Fibroblast of skin of abdomen (primary cell): Measurements from ENCODE around the gene AKR1C3.
"Not testable (repeated sequence)": the region's sequence is repeated elsewhere in the genome, so short reads cannot be mapped to it uniquely, and the experiment has no call there.

Experiments used
- DNase-seq: peaks from one replicate; pipeline ENCODE4 v3.0.0-alpha.2; 2013

Gene AKR1C3

DNA sequence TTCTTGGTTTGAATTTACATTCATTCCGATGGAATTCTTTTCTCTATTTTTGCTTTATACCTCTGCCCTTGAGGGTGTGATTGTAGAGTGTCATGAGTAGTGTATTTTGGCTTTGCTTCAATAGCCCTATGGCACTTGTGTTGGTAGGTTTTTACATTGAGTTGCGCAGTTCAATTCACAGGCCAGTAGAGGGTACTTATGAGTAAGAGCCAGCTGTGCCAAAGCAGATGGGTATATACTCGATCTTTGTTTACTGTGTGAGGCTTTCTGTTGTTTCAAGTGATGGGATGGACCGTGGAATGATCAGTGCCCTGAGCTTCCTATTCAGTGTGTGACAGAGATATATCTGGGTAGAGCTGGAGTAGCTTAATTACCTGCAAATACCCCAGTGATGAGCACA is 4.3 kb upstream of the AKR1C3 start:
- DNase-seq = no peak

DNA sequence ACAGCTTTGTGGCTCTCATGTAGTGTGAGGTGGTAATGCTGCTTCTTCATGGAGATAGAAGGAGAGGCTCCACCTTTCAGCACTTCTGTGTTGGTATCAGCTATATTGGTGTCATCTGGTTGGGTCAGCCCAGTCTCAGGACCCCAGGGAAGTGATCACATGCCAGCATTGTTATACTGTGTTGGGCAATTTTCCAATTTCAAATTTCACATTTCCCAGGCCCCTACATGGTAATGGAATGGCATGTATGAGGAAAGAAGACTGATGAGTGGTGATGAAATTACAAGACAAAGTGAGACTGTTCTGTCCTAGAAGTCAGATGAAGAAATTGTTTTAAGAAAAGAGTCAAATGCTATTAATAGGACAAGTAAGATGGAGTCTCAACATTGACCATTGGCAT is 3.7 kb upstream of the AKR1C3 start:
- DNase-seq = no peak

DNA sequence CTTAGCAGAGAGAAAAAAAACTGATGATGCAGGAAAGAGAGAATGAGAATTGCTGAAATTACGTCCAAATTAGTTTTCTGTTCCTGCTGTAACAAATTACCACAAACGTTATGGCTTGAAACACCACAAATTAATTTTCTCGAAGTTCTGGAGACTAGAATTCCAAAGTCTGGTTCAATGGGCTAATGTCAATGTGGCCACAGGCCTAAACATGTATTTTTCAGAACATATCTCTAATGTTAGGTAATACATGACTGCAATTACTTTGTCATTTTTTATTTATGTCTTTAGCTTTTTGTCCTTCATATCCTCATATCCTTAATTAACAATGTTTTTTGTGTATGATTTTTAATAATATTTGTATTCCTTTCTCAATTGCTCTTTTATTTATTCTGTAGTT is 3.0 kb upstream of the AKR1C3 start:
- no peak for DNase-seq

DNA sequence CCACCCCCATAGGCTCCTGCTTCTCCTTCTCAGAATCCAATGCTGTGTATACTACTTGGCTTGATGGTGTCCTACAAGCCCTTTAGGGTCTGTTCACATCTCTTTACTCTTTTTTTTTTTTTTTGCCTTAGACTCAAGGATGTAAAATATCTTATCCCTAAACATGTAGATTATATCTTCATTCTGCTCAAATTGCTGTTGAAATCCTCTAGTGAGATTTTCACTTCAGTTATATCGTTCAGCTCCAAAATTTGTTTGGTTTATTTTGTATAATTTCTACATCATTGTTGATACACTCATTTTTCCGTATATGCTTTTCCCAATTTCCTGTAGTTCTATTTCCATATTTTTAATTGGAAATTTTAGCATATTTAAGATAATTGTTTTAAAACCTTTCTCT is 1.8 kb upstream of the AKR1C3 start:
- DNase-seq = no peak

DNA sequence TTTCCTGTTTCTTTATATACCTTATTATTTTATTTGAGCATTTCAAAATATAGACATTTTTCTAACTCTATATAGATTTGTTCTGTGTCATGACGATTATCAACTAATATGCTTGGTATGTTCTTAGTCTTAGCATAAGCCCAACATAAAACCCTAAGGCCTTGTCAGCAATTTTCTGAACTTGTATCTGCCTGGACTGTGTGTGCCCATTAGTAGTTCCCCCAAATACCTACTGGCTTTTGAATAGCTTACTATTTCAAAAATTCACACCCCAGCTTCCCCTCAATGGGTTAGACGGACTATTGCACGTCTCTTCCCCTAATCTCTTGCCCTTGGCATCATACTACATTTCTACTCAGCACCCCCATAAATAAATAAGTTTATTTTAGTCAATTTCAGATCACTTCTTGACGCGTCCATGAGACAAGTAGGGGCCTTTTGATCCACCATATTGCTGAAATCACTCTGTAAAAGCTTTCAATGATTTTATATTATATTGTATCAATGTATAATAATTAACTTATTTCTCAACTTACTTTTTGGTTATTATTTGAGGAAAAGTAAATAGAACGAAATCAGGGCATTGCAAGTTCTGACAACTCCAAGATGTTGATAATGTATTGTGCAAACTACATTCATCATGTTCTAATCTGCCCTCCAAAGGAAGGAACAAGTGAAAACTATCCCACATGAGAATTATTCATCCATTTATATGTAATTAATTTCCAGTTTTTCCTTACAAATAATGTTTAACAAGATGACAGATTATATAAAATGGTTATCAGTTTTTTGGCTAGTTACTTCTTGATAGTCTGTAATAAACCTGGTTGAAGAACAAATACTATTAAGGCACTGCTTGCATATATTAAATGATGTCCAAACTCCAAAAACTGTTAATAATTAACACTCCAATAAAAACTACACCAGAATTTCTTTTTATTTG is 1.1 kb upstream of the AKR1C3 start:
- DNase-seq = no peak

DNA sequence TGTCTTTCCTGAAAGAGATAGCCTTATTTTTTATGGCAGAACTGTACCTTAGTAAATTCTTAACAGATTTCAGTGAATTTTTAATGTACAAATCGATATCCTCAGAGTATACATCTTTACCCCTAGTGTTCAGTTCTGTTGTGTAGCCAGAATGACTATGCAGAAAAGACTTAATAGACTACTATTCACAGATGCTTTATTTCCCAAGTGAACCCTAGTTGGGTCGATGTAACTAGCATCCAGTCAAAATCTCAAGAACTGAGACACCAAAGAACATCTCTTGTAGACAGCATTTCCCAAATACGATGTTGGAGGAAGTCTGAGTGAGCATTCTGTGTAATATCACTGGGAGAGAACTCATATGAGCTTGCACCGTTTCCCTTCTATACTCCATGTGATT is 1.5 kb downstream of the AKR1C3 start:
- DNase-seq = no peak

DNA sequence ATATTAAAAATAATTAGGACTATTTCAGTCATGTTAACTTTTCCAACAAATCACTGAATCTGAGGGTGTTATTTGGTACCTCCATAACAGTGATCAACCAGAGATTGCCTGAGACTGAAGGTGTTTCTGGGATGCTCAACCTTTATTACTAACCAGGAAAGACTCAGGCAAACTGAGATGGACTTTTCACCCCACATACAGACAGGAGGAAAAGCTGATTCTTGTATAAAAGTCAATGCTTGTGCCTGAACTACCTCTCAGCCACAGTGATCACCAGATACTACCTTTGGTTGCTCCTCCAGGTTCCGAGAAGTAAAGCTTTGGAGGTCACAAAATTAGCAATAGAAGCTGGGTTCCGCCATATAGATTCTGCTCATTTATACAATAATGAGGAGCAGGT is 1.9 kb downstream of the AKR1C3 start:
- no peak for DNase-seq

DNA sequence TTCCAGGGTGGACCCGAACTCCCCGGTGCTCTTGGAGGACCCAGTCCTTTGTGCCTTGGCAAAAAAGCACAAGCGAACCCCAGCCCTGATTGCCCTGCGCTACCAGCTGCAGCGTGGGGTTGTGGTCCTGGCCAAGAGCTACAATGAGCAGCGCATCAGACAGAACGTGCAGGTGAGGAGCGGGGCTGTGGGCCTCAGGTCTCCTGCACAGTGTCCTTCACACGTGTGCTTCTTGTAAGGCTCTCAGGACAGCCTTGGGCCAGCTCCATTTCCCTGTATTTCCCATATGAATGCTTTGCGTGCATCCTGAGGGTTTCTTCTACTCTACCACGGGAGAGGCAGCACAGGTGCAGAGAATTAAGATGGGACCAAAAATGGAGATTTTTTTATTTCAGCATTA is 8.3 kb downstream of the AKR1C3 start:
- DNase-seq = not testable (repeated sequence)

DNA sequence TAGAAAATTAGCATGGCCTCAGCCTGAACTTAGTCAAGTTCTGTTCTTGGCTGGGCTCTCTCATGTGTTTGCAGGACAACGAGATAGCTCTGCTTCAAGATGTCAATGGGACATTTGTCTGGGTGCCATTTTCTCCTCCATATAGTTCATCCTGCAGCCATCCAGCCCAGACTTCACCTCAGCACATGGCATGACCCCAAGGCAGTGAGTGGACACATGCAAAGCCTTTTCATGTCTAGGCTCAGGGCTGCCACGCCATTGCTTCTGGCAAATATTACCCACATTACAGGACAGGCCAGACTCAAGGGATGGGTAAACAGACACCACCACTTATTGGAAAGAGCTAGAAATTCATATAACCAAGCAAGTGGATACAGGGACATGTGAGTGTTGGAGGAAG is 9.3 kb downstream of the AKR1C3 start:
- no peak for DNase-seq

DNA sequence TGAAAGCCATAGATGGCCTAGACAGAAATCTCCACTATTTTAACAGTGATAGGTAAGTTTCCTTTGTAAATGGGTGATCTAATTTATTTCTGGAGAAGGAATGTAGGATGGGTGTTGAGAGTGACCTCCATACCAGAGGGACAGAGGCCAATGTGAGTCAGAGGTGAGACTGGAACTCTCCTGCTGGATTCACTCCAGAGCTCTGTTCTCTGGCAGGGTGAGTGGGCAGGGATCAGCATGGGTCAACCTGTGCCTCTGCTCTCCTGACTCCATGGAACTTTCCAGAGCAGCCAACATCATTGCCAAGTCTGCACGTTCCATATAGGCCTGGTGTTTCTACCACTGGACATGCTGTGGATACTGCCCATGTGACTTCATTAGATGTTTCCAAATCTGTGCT is 11.4 kb downstream of the AKR1C3 start:
- DNase-seq = no peak

DNA sequence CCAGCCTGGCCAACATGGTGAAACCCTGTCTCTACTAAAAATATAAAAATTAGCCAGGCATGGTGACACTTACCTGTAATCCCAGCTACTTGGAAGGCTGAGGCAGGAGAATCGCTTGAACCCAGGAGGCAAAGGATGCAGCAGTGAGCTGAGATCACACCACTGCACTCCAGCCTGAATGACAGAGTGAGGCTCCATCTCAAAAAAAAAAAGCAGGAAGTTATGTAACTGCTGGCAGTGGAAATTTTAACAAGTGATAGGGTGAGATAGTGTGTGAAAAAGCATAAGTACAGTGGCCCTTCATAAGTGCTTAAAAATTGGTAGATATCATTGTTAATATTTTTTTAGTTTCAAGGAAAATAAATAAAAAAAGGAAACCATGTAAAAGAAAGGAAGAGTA is 12.3 kb downstream of the AKR1C3 start:
- DNase-seq = no peak

DNA sequence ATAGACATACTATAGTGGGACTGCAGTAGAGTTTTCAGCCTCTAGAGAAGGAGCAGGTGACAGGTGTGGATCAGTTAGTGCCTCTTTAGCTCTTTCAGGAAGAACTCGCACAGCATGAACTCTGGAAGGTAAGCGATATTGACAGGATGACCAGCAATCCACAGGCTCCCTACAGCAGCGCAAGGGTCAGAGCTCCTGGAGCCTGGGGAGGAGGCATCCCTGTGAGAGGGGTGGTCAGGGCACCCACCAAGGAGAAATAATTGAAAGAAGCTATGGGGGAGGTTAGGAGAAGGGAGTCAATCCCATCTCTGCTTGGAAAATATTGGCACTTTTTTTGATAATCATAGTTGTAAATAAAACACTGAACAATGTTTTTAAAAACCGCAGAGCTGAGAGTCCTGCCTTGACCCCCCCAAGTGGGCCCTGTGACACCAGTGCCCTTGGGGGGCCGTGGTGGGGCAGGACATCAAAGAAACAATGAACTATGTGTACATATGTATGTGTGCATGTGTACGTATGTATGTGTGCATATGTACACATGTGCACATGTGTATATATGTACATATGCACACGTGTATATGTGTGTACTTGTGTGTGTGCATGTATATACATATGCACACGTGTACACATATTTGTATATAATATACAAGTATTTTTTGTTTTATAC is 13.8 kb downstream of the AKR1C3 start:
- no peak for DNase-seq

DNA sequence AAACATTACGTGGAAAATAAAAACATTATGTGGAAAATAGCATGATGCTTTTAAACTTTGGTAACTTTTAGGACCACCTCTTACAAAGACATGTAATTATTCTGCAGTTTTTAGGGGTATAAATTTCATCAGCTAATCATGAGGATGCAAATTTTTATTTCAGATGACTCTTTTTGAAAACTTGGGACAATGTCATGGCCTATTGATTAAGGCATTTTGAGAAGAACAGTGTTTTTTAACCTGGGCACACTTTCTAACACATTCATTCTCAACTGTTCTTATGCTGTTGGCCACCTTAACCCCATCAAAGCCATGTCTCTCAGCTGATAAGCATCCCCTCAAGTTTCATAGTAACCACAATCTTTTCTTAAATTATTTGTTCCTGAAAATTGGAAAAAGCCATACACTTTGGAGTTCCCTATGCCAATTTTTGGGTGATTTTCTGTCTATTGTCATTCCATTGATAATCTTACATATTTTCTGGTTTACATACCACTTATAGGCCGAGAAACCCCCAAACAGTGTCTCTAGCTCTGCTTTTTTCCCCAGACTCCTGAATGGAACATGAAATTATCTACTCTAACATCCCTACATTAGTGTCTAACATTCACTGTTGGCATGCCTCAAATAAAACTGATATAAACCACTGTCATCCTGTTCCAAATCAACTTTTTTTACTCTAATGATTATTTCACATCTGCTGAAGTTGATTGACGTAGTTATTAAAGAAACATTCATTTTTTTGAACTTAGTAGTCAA is 14.6 kb downstream of the AKR1C3 start:
- no peak for DNase-seq

DNA sequence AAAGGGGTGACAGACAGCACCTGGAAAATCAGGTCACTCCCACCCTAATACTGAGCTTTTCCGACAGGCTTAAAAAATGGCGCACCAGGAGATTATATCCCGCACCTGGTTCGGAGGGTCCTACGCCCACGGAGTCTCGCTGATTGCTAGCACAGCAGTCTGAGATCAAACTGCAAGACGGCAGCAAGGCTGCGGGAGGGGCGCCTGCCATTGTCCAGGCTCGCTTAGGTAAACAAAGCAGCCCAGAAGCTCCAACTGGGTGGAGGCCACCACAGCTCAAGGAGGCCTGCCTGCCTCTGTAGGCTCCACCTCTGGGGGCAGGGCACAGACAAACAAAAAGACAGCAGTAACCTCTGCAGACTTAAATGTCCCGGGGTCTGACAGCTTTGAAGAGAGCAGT is 15.6 kb downstream of the AKR1C3 start:
- DNase-seq = not testable (repeated sequence)

DNA sequence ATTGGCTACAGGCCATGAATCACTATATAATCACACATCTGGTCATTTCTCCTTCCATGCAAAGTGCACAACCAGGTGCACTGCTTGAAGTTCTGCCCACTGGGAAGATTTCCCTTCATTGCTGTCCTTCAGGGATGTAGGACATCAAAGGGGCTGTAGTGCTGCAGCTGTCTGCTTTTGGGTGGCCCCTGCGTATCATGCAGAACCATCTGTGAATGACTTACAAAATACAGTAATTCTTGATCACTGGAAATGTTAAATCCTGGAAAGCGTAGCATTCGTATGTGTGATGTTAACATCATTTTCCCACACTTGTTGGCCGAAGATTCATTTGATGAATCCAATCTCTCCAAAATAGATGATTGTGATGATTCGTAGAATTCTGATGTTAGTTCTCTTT is 22.4 kb downstream of the AKR1C3 start:
- DNase-seq = no peak

DNA sequence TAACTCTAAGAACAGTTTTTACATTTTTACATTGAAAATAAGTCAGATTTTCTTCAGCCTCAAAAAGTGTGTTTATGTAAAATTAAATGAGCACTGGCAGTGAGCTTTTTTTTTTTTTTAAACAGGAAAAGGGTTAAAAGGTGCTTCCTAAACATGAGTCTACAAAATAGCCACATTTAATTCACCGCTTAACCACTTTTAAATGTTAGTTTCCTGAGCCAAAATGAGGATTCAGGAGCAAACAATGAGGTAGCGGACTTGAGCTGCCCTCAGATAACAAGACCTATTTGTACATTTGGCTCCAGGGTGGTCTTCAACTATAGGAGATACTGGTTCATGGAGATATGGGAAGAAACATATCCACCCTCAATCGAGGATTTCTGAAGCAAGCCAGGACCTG is 22.8 kb downstream of the AKR1C3 start:
- no peak for DNase-seq

DNA sequence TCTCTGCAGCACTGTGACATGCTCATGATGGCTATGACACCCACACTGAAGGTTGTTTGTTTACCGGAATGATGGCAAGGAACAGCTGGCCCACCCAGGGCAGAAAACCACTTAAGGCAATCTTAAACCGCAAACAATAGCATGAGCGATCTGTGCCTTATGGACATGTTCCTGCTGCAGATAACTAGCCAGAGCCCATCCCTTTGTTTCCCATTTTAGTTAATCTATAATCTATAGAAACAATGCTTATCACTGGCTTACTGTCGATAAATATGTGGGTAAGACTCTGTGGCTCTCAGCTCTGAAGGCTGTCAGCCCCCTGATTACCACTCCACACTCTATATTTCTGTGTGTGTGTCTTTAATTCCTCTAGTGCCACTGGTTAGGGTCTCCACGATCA is 25.8 kb downstream of the AKR1C3 start:
- not testable (repeated sequence) for DNase-seq

DNA sequence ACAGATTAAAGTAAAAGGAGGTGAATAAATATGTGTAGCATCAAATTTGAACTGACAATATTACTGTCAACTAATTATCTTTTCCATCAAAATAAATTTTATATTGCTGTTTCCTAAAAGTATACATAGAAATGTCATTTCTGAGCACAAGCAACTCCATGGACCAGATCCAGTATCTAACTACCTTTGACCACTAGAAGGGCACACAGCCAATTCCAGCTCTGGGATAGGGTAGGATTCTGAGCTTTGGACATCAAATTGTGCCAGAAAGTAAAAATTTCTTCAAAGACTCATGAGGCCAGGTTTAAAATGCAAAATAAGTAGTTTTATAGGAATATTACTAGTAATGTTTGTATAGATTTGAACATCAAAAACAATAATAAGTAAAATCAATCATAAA is 29.7 kb downstream of the AKR1C3 start:
- no peak for DNase-seq

DNA sequence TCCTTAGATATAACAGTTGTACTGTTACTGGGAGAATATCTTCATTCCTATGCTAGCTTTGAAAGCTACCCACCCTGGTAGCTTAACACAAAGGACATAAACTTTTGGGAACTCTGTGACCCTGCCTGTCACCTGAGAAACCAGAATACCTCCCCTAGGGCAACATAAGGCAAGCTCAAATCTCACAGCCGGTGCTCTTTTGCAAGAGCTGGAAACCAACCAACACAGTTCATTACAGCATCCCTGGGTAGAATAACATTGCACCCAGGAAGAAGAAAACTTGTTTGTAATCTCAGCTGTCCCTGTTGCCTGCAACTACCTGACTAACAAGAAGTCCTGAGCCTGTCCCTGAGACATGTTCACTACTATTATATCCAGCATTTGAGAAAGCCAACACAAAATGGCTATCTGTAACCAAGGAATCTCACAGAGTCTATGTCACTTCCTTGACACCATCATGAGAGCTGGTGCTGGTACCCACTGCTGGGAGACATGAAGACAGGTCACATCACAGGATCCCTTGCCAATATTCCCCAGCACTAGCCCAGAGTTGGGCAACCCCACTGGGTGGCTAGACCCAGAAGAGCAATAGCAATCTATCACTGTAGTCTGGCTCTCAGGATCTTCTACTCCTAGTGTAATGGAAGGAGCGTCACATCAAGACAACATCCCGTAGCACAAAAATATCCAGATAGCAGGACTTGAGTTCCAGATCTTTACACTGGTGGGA is 31.3 kb downstream of the AKR1C3 start:
- no peak for DNase-seq

DNA sequence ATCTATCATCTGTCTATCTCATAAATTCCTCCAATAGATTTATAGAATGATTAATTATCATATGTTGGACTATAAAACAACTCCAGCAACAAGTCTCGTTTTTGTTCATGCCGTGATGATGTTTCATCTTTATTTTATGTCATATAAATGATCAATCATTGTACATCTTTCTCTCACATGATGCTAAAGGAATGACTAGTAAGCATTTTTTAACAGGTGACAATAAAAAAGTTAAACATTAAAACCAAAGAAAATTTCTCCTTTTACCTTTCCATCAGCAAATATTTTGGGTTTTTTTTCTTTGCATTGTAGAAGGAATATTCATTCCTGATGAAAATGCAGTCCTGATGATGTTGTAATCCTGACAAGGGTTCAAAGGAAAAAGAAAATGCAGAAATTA is 41.4 kb downstream of the AKR1C3 start:
- DNase-seq = no peak

DNA sequence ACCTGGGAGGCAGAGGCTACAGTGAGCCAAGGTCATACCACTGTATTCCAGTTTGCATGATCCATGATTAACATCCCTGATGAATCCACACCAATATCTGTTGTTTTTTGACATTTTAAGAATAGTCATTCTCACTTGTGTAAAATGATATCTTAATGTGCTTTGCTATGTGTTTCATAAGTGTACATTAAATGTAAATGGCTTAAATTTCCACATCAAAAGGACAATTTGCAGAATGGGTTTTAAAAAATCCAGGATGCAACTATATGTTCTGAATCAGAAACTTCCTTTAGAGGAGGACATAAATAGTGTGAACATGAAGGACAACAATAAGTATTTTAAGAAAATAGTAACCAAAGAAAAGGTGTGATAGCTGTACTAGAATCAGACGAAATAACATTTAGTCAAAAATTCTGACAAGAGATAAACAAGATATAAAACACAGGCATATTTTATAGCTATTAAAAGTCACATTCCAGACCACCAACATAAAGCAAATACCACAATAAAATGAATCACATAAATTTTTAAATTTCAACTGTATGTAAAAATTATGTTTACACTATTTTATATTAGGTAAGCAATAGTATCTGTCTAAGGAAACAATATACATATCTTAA is 42.4 kb downstream of the AKR1C3 start:
- no peak for DNase-seq

DNA sequence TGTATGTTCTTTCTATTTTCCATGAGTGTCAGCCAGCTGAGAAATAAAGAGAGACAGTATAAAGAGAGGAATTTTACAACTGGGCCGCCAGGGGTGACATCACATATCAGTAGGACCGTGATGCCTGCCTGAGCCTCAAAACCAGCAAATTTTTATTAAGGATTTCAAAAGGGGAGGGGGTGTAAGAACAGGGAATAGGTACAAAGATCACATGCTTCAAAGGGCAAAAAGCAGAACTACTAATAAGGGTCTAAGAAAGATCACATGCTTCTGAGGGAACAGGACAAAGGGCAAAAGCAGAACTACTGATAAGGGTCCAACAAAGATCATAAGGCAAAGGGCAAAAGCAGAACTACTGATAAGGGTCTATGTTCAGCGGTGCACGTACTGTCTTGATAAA is 43.5 kb downstream of the AKR1C3 start:
- not testable (repeated sequence) for DNase-seq
